GM21528 (cell line): Measurements from ENCODE around the gene TMOD3.

Experiments
- ATAC-seq: cut with Tn5 transposase; IDR thresholded peaks from one replicate; pipeline ENCODE4 v1.9.1; 2021; ENCODE audit warnings: mild to moderate bottlenecking, moderate library complexity; ENCODE audit not compliant: unreplicated experiment, low FRiP score

The TMOD3 gene

DNA sequence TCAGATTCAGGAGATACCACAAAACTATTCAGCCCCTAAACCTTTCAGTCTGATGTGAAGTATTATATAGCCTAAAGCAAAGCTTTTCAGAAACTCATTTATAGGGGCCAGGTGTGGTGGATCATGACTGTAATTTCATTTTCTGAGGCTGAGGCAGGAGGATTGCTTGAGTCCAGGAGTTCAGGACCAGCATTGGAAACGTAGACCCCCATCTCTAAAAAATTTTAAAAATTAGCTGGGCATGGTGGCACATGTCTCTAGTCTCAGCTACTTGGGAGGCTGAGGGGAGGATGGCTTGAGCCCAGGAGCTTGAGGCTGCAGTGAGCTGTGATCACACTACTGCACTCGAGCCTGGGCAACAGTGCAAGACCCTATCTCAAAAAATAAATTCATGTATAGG lies 60.0 kb downstream of the TMOD3 start:
- no peak for ATAC-seq

DNA sequence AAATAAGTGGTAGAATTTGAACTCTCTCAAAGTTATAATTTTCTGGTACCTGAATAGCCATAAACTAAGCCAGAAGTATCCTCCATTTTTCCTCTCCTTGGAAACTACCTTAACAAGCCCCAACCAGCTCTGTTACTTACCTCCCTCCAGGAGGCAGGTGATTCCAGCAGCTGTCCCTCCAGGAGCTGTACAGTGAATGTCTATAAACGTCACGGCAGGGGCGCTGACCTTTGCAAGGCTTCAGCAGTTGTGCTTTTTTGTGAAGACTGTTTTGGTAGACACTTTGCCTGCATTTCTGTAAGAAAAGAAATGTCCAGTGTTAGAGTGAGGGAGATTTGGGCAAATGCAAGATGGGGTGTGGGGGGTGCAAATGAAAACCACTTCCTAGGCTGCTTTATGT lies 75.0 kb downstream of the TMOD3 start:
- ATAC-seq, result no peak

DNA sequence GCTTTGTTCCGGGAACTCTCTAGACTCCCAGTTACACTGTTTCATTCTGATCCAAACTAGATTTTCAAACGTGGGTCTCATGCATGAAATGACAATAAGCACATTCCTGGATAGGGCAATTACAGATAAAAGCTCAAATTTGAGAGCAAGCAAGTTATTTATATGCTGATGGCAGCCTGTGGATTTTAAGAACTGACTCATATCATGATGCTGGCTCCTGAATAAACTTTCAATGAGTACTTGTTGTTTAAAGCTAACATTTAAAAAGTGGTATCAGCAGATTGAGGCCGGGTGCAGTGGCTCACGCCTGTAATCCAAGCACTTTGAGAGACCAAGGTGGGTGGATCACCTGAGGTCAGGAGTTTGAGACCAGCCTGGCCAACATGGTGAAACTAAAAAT lies 75.5 kb downstream of the TMOD3 start:
- no peak for ATAC-seq

DNA sequence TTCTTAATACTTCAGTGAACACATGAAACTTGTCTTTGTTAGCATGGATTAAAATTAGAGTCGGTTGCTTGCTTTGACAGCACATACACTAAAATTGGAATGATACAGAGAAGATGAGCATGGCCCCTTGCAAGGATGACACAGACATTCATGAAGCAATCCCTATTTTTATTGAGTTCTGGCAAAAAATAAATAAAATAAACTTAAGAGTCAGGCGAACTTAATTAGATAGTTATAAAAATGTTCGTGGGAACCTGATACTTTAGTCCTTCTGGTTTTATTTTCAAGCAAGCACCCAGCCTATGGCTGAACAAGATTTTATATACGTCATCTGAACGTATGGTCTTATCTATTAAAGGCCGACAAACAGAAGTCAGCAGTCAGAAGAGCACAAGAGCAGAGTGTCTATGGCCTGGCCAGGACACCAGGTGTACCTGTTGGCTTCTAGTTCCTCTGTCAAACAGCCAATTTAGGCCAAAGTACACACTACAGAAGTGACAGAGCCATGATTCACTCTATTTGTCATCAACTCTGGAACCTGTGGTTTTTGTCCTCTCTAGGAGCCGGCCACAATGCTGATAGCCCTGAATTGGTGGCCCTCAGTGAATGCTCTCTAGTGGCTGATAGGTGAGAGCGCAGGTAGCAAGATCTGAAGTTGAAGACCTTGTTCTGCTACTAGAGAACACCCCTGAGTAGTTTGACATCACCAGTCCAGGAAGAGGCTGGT lies 77.8 kb downstream of the TMOD3 start:
- ATAC-seq, result no peak

DNA sequence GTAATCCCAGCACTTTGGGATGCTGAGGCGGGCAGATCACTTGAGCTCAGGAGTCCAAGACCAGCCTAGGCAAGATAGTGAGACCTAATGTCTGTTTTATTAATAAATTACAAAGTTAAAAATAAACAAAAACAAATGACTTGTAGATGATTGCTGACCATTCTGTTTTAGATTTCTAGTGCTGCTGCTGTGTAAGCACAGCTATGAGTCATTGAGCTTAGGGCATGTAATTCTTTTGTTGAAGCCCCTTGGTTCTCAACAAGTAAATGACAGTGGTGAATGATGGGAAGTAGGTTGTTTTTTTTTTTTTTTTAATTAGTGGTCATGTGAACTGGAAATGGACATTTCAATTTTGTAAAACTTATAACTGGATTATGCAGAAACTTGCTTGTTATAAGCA lies 78.9 kb downstream of the TMOD3 start:
- ATAC-seq, result no peak

DNA sequence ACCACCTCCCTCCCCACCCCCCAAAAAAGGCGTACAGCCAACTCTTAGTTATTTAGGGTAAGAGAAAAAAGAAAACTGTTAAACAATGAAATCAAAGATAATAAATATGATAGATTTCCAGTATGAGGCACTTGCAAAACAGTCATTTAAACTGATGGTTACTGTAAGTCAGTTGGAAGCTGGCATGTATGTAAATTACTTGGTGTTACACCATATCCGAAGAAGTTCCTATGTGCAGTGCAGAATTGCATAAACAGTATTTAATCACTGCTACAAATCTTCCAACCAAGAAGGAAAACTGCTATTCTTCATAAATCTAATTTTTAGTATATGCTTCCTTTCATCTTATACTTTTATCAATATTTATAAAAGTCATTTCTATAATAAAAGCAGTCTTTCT lies 80.1 kb downstream of the TMOD3 start:
- no peak for ATAC-seq

DNA sequence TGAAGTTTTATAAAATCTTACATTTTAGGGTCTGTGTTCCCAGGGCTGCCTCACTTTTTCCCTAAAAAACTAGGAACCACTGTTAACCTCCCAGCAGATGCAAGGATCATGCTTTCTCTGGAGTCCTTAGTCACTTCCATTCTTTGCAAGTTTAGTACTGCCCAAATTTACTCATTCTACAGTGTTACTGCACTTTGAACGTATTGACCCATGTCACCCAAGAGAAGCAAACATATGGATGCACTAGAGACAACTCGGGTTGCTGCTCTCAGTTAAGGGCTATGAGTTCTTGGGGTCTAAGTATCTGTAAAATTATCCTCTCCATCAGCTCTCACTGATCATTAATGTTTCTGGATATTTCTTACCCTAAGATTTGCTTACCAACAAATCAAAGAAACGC lies 83.1 kb downstream of the TMOD3 start:
- no peak for ATAC-seq

DNA sequence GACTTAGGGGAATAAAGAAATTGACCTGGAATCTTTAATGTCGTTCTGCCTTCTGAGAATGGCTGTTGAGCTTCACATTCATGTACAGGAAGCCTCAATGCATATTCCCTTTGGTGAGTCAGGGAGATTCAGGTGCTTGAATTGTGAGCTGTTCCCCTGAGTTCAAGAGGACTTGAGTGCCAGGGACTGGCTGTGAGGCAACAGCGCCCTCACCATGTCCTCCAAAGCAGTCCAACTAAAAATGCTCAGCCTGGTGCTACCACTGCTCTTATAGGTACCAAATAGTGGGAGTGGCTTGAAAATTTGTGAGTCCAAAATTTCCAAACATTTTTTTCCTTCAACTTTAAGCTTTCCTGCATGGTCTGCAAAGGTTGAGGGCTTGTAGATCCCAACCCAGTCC lies 88.0 kb downstream of the TMOD3 start:
- no peak for ATAC-seq

DNA sequence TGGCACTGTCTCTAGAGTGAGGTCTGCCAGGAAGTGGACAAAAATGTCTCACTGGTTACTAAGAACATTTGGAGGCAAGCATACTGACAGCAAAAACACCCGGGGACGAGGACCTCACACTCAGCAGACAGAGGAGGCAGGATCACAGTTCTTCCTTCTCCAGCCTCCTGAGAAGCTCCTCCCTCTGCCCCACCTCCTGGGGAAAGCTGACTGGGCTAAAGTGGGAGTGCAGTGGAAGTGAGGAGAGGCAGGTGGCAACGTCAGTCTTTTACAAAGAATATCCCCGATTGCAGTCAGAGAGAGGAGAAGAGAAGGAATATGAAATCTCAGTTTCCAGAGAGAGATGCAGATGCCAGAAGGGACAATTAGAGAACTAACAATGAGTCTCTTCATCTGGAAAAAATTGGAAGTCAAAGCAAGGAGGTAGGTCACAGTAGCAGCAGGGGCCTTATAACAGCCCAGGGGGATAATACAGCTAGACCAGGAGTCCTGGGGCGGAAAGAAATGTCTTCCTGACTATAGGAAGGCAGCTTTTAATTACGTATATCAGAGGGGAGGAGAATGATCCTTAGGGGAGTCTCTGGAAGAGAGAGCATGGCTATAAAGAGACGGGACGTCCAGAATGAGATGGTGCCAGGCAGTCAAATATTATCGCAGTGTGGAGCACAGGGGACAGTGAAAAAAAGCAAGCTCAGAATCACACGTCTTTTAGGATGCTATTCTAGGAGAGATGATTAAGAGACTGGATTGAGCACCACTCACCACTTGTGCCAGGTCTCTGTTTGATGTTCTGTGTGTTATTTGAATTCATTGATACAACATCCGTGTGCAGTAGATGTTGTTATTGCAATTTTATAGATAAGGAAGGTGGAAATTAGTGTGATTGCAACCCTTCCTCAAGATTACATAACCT lies 95.0 kb downstream of the TMOD3 start:
- no peak for ATAC-seq

DNA sequence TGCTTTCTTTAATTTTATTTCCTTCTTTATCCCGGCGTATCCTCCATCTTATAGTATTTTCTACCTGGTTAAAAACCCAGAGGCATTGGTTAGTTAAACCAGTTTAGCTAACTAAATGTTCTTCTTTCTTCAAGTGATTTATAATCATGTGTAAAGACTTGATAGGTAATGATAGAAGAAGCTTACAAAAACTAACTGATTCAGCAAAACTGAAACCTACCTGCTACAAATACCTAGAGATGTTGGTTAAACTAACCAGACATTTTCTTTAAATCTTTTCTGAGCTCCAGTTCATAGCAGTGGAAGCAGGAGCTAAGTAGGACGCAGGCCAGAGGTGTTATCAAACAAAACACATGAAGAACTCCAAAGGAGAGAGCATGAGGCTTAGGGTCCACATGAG lies 97.4 kb downstream of the TMOD3 start:
- no peak for ATAC-seq

DNA sequence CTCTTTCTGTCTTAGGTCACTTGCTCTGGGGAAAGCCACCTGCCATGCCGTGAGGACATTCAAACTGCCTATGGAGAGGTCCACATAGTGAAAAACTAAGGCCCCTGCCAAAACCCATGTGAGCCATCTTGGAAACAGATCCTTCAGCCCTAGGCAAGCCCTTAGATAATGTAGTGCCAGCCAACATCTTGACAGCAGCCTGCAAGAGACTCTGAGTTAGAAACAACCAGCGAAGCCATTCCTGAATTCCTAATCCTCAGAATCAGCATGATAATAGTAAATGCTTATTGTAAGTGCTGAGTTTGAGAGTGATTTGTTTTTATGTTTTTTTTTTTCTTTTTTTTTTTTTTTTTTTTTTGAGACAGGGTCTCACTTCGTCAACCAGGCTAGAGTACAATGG lies 101.6 kb downstream of the TMOD3 start:
- no peak for ATAC-seq

DNA sequence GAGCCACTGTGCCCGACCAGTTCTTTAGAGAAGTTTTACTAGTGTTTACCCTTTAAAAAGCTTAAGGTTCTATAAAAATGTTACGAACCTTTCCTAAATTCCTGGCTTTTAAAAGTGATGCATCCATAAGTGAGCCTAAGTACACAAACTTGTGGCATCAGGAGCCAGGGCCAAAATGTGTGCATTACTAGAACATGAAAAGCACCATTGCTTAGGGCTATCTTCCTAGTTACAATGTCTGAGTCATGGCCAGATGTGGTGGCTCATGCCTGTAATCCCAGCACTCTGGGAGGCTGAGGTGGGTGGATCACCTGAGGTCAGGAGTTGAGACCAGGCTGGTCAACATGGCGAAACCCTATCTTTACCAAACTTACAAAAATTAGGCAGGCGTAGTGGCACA lies 102.2 kb downstream of the TMOD3 start:
- no peak for ATAC-seq

DNA sequence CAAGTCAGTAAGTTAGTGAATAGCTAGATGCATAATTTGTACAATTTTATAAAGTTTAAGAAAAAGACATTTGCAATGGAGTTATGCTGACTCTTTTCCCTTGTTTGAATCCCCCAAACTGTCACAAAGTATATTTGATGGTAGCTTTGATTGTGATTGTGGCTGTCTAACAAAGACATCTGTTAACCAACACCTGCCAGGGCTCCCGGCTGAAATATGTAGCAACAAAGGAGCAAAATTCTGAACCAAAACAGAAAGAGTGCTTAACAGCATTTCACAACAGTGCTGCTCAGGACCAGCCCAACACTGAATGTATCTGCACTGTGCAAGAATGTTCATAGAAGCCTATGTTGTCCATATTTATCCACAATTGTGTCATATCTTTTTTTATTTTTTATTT lies 102.7 kb downstream of the TMOD3 start:
- ATAC-seq, result no peak

DNA sequence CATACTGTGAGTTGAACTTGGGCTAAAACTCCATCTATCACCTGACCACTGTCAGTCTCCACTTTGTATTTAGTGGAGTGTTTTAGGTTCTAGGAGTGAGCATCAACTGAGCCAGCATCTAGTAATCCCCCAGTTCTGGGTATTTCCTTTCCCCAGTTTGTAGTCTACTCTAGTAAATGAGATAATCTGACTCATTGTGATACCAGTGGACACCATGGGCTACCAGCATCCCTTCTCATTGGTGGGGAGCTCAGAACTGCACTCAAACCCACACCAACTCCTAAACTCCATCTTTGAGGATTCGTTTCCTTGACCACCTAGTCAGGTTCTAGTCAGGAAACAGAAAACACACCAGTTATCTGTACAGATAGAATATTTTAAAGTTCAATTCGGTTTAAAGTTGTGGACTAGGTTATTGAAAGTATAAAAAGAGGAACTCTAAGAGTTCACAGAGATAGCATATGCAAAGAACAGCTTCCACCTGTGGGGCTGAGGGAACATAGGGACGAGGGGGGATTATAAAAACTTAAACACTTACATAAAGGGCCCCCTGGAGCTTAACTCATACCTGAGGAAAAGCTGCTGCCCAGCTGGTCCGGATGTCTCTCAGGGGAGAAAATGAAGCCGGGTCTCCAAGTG lies 106.1 kb downstream of the TMOD3 start:
- peak; percentile 86 for ATAC-seq

DNA sequence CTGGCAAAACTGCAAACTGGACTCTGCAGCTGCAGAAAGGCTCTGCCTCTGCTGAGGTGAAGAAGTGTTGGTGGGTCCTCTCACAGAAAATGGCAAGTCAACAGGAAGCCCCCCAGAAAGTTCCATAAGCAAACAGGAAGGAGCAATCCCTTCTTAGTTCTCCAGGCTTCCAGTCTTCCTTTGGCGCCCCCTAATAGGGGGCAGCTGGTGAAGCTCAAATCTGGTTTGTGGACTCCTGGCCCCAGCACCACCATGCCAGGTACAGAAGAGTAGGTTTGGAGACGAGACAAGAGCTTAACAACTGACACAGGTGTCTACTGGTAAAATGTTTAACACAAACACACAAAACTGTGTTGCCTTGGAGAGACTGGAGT lies 106.6 kb downstream of the TMOD3 start:
- peak; percentile 5 for ATAC-seq

DNA sequence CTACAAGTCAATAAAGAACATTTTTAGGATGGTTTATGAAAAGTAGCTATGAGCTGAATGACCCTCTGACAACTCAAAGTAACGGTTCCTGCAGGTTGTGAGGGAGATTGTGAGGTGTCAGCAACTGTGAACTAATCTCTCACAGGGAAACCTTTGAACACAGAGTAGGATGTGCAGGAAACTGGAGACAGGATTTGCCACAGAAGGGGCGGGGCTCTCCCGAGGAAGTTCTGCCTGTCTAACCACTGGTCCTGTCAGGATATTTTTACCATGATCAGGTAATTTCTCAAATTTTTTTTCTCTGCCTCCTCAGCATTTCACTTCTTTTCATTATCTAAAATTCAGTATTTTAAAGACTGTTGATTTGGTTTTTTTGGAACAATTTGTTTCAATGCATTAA lies 108.8 kb downstream of the TMOD3 start:
- no peak for ATAC-seq

DNA sequence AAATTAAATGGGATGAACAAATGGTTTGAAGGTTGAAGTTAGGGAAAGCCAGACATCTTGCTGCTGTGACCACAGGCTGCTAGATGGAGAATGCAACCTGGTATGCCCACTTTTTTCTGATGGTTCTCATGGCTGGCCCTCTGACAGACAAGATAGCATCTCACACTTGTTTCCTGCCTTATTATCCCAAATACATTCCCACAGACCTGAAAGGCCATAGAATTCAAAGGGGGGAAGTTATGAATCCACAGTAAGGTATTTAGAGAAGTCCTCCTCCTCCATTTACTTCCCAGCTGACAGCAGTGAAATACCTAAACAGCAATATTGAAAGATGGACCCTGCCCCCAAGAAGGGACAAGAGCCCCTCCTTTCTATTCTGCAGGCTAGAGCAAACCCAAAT lies 109.8 kb downstream of the TMOD3 start:
- no peak for ATAC-seq

DNA sequence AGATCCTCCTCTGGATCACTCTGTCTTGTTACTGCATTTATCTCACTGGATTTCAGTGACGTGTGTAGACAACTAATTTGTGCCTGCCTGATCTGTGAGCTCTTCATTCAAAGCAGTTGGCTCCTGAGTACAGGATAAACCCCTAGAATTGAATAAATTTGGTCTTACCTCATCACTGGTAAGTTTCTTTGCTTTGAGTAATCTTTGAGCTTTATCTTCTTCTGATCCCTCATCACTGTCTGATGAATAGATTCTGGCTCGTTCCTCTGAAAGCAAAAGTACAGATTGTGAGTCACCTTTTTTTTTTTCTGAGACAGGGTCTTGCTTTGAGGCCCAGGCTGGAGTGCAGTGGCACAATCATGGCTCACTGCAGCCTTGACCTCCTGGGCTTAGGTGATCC lies 117.7 kb downstream of the TMOD3 start:
- no peak for ATAC-seq

DNA sequence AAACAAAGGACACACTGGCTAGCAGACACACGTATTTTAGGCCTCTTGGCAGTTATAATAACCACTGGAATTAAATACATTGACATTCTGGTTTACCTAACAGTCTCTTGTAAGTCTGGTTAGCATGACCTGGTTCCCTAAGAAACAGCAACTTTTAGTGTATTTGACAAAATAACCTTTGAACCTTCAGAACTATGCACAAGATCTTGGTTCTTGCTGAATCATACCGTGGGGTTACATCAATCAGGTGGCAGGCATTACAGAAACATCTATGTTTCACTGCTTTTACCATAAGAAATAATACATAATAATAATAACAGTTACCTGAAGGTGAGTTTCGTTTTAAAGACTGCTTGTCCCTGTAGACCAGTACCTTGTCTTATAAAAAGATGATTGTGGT lies 123.4 kb downstream of the TMOD3 start:
- ATAC-seq, result no peak

DNA sequence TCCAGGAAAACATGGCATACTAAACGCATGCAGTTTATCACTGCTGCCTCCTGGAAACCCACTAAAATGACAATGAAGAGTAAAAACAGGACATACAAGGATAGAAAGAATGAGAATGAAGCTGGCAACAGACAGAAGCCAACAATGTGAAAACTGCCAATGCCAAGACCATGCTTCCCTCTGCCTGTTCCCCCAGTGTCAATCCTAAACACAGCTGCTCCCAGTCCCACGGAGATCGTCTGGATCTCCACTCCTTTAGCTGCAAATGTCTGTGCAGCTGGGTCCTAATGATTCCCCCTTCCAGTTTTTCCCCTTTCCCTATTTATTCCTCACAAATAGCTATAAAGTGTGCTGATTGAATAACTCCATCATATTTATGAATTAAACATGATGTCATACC lies 126.1 kb downstream of the TMOD3 start:
- no peak for ATAC-seq
